HG03558 (cell line): Measurements from ENCODE around the gene MT1B.
A peak's percentile ranks its signal among the peaks of the same experiment; 100 is the strongest.
"Not testable (repeated sequence)": the region's sequence is repeated elsewhere in the genome, so short reads cannot be mapped to it uniquely, and the experiment has no call there.

Source experiments
- ATAC-seq: cut with Tn5 transposase; IDR thresholded peaks from one replicate; pipeline ENCODE4 v1.9.1; 2021; ENCODE audit warnings: moderate number of reproducible peaks; ENCODE audit not compliant: unreplicated experiment; ENCODE audit errors: extremely low read depth

The MT1B gene

DNA sequence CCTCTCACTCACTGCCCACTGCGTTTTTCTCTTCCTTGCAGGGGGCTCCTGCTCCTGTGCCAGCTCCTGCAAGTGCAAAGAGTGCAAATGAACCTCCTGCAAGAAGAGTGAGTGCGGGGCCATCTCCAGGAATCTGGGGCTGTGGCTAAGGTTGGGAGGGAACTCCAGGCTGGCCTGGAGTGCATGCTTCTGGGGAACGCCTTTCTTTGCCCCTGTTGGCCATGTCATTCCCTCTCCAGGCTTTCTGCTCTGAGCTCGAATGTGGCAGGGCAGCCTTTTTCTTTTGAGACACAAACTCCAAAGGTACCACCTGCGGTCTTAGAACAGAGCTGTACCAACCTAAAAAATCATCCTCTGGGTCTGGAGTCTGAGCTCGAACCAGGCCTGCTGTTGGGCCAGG lies 33.5 kb upstream of the MT1B start:
- no peak for ATAC-seq

DNA sequence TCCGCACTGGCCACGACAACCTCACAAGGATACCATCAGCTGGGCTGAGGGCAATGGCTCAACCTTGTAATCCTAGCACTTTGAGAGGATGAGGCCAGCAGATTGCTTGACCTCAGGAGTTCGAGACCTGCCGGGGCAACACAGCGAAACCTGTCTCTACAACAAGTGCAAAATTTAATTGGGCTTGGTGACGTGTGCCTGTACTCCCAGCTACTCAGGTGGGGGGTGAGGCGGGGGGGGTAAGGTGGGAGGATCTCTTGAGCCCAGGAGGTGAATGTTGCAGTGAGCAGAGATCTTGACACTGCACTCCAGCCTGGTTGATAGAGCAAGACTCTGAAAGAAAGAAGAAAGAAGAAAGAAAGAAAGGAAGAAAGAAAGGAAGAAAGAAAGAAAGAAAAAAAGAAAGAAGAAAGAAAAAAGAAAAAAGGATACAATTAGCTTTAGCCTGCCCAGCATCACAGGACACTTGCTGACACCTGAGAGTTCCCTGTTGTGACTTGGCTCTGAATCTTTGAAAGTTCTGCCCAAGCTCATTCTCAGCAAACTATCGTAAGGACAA lies 31.3 kb upstream of the MT1B start:
- ATAC-seq, result no peak

DNA sequence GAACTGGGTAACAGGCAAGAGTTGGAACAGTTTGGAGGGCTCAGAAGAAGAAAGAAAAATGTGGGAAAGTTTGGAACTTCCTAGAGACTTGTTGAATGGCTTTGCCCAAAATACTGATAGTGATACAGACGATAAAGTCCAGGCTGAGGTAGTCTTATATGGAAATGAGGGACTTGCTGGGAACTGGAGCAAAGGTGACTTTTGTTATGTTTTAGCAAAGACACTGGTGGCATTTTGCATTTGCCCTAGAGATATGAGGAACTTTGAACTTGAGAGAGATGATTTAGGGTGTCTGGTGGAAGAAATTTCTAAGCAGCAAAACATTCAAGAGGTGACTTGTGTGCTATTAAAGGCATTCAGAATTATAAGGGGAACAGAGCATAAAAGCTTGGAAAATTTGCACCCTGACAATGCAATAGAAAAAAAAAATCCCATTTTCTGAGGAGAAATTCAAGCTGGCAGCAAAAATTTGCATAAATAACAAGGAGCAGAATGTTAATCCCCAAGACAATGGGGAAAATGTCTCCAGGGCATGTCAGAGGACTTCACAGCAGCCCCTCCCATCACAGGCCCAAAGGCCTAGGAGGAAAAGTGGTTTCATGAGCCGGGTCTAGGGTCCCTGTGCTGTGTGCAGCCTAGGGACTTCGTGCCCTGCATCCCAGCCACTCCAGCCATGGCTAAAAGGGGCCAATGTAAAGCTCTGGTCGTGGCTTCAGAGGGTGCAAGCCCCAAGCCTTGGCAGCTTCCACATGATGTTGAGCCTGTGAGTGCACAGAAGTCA lies 29.8 kb upstream of the MT1B start:
- ATAC-seq, result not testable (repeated sequence)

DNA sequence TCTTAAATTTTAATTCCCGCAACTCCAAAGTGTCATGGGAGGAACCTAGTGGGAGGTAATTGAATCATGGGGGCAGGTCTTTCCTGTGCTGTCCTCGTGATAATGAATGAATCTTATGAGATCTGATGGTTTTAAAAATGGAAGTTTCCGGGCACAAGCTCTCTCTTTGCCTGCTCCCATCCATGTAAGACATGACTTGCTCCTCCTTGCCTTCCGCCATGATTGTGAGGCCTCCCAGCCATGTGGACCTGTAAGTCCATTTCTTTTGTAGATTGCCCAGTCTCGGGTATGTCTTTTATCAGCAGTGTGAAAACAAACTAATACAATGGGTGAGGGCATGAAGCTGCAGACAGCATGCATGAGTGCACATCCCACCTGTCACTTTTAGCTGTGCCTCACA lies 28.5 kb upstream of the MT1B start:
- not testable (repeated sequence) for ATAC-seq

DNA sequence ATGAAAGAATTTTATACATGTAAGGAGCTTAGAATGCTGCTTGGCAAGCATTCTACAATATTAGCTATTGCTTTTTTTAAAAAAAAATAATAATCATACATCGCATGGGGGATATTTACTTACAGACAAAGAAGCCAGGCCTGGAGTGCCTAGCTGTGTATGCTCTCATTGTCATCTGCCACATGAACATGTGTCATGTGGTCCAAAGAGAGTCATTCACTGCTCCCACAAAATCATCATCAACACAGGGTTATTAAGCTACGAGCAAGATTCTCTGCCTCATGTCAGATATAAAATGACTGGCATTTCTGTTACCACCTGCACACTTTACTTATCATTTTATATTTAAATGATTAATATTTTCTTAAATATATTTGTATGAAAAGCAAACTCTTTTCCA lies 28.0 kb upstream of the MT1B start:
- ATAC-seq, result no peak

DNA sequence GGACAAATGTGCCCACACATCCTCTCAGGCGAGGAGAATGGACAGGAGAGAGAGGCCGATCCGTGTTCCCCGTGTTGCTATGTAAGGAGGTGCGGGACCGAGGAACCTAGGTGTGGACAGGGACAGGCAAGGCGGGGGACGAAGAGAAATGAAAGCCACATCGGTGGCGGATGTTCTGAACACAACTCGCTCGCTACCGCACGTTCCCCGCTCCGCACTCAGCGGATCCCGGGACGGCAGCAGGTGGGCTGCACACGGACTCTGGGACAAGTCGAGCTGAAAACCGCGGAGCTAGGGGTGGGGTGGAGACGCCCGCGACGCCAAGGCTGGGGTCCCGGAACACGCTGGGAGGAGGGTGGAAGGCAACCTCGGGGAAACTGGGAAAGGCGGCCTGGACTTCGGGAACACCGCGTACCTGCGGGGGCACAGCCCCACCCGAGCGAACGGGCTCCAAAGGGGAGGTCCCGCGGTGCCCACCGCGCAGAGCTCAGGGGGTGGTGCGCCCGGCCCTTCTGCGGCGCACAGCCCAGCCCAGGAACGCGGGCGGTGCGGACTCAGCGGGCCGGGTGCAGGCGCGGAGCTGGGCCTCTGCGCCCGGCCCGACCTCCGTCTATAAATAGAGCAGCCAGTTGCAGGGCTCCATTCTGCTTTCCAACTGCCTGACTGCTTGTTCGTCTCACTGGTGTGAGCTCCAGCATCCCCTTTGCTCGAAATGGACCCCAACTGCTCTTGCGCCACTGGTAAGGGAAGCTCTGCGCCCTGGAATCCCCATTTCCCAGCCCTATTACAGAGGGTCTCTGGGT lies 26.3 kb upstream of the MT1B start, which contains the start of gene MT1E:
TSS of gene MT1E (plus strand) at position 642 of the 803 bp plus-strand sequence. CDS start at position 713, 71 bp downstream.
- no peak for ATAC-seq

DNA sequence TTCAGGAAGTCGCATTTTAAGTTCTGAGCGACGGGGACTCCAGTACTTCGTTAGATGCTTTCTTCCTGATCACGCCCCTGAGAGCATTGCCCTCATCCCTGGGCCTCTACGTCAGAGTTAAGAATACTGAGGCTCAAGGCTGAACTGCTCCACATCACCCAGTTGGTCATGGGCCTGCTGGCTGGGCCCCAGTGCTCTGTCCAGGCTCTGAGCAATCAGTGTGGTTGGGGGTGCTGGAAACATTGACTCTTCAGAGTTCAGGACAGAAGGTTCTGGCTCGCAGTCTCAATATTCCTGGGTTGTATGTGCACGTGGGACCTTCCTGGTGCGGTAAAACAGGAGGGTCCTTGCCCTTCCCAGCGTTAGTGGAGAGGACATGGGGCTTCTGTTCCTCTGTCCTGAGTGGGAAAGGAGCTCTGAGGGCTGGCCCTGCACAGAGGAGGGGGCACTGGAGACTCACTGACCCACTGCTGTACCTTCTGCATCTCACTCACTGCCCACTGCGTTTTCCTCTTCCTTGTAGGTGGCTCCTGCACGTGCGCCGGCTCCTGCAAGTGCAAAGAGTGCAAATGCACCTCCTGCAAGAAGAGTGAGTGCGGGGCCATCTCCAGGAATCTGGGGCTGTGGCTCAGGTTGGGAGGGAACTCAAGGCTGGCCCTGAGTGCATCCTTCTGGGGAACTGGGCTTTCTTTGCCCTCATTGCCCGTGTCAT lies 25.6 kb upstream of the MT1B start:
- ATAC-seq, result no peak

DNA sequence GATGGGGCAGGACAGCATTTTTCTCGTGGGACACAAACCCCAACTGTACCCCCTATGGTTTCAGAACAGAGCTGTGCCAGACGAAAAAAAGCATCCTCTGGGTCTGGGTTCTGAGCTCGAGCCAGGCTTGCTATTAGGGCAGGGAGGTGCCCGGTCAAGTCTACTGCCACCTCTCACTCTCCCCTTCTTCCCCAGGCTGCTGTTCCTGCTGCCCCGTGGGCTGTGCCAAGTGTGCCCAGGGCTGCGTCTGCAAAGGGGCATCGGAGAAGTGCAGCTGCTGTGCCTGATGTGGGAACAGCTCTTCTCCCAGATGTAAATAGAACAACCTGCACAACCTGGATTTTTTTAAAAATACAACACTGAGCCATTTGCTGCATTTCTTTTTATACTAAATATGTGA lies 25.0 kb upstream of the MT1B start:
- ATAC-seq, result no peak

DNA sequence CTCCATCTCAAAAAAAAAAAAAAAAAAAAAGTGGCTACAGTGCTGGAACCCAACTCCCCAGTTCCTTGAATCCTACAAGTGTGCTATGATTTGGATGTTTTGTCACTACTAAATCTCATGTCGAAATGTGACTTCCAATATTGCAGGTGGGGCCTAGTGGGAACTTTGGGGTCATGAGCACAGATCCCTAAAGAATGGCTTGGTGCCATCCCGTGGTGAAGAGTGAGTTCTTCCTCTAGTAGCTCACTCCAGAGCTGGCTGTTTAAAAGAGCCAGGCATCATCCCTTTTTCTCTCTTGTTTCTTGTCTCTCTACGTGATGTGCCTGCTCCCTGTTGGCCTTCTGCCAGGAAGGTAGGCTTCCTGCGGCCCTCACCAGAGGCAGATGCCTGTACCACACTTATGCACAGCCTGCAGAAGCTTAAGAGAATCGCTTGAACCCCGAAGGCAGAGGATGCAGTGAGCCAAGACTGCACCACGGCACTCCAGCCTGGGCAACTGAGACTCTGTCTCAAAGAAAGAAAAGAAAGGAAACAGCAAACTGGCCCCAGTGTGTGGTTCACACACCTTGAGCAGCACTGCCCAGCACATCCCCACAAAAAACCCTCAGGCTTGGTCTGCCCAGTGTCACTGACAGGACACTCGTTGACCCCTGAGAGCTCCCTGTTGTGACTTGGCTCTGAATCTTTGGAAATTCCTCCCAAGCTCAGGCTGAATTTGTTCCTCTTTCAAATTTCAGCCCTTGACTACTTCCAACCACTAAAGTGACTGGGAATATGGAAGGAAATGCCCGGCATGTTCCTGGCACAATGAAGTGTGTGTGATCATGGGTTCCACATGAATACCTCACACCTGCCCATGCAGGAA lies 23.0 kb upstream of the MT1B start:
- no peak for ATAC-seq

DNA sequence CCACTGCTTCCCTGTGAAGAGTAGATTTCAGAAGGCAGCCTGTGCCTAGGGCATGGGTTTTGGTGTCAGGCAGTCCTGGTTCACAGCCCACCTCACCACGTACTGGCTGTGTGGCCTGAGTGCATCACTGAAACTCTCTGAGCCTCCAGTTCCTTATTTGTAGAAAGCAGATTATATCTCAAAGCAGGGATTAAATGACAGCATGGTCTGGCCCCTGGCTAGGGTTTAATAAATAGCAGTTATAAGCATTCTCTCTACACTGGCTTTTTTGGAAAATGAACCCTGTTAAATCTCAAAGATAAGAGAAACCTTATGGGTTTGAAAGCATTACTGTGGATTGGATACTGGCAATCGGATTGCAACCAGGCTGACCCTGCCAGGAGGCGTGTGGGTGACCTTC lies 22.2 kb upstream of the MT1B start:
- no peak for ATAC-seq

DNA sequence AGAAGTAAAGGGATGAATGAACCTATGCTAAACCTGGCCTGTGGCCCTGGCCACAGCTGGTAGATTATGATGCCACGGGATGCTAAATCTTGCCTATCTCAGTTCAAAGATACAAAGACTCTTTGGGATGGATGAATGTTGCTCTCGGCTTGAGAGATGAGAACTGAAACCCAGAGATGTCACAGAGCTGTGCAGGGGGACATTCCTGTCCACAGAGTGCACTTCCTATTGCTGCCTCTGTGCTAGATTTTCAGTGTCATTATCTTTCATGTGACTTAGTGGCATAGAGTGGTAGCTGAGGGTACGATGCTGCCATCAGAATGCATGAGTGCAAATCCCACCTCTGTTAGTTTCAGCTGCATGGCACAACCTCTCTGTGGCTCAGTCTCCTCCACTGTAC lies 21.6 kb upstream of the MT1B start:
- peak; percentile 72 for ATAC-seq

DNA sequence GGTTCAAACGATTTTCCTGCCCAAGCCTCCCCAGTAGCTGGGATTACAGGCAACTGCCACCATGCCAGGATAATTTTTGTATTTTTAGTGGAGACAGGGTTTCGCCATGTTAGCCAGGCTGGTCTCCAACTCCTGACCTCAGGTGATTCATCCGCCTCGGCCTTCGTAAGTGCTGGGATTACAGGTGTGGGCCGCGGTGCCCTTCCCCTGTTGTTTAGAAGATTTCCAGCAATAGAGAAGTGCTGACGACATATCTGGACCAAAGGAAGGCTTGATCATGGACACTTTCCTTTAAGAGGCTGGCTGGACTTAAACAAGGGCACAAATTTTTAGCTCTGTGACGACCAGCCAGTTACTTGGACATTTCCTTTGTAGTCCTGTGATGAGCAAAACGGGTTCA lies 20.5 kb upstream of the MT1B start:
- no peak for ATAC-seq

DNA sequence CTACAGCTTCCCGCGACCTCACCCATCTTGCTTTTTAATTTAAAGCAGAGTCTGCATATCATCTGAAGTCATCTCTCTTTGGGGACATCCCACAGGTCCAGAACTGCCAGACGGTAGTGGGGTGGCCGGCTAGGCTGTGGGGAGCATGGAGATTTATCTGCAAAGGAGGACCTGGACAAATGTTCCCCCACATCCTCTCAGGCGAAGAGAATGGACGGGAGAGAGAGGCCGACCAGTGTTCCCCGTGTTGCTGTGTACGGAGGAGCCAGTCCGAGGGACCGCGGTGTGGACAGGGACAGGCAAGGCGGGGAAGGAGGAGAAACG lies 19.9 kb upstream of the MT1B start:
- no peak for ATAC-seq

DNA sequence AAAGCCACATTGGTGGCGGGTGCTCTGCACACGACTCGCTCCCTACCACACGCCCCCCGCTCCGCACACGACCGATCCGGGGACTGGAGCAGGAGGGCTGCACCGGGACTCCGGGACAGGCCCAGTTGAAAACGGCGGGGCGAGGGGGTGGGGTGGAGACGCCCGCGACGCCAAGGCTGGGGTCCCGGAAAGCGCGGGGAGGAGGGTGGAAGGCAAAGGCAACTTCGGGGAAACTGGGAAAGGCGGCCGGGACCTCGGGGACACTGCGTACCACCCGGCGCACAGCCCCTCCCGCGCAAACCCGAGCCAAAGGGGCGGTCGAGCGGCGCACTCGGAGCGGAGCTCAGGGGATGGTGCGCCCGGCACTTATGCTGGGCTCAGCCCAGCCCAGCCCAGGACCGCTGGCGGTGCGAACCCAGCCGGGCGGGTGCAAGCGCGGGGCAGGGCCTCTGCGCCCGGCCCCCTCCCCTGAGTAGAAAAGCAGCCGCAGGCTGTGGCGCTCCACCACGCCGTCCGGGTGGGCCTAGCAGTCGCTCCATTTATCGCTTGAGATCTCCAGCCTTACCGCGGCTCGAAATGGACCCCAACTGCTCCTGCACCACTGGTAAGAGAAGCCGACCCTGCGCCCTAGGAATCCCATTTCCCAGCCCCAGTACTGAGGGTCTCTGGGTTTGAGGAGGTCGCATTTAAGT lies 19.4 kb upstream of the MT1B start, which contains the start of gene MT1M:
TSS of gene MT1M (plus strand) at position 504 of the 692 bp plus-strand sequence. CDS start at position 577, 73 bp downstream.
- ATAC-seq, result no peak

DNA sequence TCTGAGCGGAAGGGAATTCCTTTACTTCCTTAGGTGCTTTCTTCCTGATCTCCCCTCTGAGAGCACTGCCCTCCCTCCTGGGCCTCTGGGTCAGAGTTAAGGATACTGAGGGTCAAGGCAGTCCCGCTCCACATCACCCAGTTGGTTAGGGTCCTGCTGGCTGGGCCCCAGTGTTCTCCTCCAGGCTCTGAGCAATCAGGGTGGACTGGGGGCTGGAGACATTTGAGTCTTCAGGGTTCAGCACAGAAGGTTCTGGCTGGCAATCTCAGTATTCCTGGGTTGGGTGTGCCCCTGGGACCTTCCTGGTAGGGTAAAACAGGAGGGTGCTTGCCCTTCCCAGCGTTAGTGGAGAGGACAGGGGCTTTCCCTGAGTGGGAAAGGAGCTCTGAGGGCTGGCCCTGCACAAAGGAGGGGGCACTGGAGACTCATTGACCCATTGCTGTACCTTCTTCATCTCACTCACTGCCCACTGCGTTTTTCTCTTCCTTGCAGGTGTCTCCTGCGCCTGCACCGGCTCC lies 18.8 kb upstream of the MT1B start:
- ATAC-seq, result no peak

DNA sequence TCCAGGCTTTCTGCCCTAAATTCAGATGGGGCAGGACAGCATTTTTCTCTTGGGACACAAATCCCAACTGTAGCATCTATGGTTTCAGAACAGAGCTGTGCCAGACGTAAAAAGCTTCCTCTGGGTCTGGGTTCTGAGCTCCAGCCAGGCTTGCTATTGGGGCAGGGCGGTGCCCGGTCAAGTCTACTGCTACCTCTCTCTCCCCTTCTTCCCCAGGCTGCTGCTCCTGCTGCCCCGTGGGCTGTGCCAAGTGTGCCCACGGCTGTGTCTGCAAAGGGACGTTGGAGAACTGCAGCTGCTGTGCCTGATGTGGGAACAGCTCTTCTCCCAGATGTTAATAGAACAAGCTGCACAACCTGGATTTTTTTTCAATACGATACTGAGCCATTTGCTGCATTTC lies 18.2 kb upstream of the MT1B start:
- ATAC-seq, result no peak

DNA sequence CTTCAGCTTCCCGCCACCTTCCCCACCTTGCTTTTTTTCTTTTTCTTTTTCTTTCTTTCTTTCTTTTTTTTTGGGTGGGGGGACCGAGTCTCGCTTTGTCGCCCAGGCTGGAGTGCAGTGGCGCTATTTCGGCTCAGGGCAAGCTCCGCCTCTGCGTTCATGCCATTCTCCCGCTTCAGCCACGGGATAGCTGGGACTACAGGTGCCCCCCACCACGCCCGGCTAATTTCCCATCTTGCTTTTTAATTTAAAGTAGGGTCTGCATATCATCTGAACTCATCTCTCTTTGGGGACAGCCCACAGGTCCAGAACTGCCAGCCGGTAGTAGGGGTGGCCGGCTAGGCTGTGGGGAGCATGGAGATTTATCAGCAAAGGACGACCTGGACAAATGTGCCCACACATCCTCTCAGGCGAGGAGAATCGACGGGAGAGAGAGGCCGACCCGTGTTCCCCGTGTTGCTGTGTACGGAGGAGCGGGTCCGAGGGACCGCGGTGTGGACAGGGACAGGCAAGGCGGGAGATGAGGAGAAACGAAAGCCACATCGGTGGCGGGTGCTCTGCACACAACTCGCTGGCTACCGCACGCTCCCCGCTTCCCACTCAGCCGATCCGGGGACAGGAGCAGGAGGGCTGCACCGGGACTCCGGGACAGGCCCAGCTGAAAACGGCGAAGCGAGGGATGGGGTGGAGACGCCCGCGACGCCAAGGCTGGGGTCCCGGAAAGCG lies 16.8 kb upstream of the MT1B start:
- no peak for ATAC-seq

DNA sequence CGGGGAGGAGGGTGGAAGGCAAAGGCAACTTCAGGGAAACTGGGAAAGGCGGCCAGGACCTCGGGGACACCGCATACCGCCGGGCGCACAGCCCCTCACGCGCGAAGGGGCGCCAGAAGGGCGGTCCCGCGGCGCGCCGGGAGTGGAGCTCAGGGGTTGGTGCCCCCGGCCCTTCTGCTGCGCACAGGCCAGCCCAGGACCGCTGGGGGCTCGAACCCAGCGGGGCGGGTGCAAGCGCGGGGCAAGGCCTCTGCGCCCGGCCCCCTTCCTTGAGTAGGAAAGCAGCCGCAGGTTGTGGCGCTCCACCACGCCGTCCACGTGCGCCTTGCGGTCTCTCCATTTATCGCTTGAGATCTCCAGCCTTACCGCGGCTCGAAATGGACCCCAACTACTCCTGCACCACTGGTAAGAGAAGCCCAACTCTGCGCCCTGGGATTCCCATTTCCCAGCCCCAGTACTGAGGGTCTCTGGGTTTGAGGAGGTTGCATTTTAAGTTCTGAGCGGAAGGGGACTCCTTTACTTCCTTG lies 16.2 kb upstream of the MT1B start:
- ATAC-seq, result no peak
